Left colon (tissue), 2 donors: Measurements from ENCODE around the gene KCNN4. TPM values are rescaled to one million over a fixed set of nuclear protein-coding genes. Genes with fewer than 3 reads are reported as not detected.

ENCODE experiments used
- ATAC-seq: fragments of 200-7000 bp; cut with Tn5 transposase; one replicate; pipeline ENCODE4 v1.9.1; 2020; ENCODE audit warnings: mild to moderate bottlenecking, moderate library complexity
- DNase-seq, 2 donors: peaks; one replicate each; pipeline ENCODE4 v3.0.0-alpha.2; 2020
- intact Hi-C, 2 donors: fragments of 100-400 bp; cut with DNase I in 1 of 2; cut with micrococcal nuclease in 1 of 2; formaldehyde crosslinking; loops; one replicate each; pipeline versions ENCODE4 v1.11.2 to v1.14.0; 2022; cut with DNase I, micrococcal nuclease
- total RNA-seq, 2 donors: library from RNA; stranded (reverse); fragmentation: NEBNext Ultra II Directional; extraction: Animal tissue kit (Norgen Biotek cat#: 25700); gene quantifications; one replicate each; pipeline ENCODE4 v1.2.1, GENCODE V29; 2021
- donor health status: DM: no; HTN: no; CAD: no.
- donor health status: DM: yes; HTN: yes; CAD: no.

KCNN4 gene
- total RNA-seq, 2 donors from 2014 or later: 21.2 to 45.6 TPM

DNA sequence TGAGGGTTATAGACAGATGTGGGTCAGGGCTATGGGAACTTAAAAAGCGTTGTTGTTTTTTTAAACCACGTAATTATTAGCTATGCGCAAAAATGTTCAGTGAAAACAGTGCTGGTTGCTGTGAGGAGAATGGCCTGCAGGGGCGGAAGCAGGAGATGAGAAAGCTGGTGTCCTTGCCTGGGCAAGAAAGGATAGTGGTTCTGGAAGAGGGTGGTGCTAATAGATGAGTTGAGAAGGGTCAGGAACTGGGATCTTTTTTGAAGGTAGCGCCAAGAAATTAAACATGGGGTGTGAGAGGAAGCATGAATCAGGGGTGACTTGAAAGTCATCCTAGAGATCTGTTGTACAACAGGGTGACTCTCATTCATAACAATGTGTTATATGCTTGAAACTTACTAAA, 21.3 kb downstream of the KCNN4 start:
- intact Hi-C loops: no loop called here
- DNase-seq: no peak
- ATAC-seq: no peak

DNA sequence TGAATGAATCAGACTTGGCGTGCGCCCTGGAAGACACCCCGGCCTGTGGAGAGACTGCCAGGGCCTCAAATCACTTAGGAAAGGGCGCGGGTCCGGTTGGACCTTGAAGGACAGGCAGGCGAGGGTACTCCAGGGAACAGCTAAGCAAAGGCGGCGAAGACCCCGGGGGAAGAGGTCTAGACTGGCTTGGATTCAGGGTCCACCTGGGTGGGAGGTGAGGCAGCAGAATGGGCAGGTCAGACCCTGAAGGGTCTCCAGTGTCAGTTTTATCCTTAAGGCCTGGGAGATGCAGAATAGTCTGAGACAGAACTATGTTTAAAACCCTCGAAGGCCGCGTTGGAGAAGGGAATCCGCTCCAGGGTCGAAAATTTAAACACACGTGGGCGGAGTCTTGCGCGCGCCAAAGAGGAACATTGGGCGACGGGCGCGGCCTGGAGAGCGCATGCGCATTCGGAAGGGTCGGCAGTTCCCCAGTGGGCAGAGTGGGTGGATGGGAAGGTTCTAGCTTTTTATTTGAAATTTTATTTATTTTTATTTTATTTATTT, 25.4 kb downstream of the KCNN4 start:
- ATAC-seq: peak; percentile 63
- intact Hi-C loops: no loop called here

DNA sequence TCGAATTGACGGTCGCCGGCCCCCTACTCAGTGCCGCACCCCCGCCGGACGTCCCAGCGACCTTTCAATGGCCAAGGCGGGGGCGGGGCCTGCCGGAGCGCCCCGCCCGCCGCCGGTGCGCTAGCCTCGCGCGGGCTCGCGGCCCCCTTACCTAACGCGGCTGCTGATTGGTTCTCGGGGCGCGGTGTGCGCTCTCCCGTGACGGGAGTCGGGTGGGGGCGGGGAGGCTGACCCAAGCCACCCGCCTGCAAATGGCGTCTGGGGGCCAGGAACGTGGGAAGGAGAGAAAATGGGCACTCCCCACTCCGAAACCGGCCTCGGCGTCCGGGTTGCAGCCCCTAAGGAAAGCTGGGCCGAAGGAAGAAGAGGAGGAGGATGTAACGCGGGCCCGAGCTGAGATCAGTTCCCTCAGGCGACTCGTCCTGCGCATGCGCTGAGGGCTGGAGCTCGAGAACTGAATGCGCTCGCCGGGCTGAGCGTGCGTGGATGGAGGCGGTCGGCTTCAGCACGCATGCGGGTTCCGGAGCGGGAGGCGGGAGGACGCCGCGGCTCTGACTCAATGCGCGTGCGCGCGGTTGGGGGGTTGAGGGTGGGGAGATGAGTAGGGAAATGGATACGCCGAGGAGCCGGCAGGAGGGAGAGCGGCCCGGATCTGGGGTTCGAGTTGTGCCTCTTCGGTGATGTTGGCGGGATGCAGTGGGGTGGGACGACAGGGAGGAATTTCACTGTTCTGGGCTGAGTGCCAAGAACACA, 26.1 kb downstream of the KCNN4 start, which contains the start of gene SMG9:
TSS of gene SMG9 (minus strand) at position 460 of the 753 bp plus-strand sequence. CDS start 4,221 bp downstream, outside the sequence.
- ATAC-seq: peak; percentile 82
- peak; percentile 97 to 98 for DNase-seq
- intact Hi-C loops: no loop called here

More for the DNA sequence above, 25.4 kb downstream of the KCNN4 start:
- peak; percentile 88 to 92 for DNase-seq

DNA sequence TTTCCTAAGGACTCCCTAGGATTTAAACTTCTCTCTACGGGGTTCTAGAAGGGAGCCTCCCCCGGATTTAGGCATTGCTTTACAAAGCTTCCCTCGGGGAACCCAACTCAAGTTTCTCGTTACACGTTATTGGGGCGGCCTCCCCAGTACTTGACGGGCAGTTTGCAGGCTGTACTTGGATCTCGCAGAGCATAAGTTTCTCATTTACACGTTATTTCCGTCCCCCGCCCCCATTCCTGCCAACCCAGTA, 26.6 kb downstream of the KCNN4 start:
- DNase-seq: no peak
- intact Hi-C loops: no loop called here
- no peak for ATAC-seq

DNA sequence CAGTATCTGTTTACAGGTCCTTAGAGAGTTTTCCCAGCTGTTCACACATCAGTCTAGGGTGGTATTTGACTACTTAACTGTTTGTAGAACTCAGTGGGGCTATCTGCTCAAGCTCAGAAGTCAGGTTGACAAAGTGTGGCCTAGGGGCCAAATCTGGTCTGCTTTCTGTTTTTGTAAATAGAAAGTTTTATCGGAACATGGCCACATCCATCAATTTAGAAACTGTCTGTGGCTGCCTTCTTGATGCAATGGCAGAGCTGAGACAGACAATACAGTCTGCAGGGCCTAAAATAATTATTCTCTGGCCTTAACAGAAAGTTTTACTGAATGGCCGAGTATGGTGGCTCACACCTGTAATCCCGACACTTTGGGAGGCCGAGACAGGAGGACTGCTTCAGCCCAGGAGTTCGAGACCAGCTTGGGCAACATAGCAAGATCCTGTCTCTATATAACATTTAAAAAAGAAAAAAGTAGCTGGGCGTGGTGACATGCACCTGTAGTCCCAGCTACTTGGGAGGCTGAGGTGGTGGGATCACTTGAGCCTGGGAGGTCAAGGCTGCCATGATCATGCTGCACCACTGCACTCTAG, 28.4 kb downstream of the KCNN4 start:
- DNase-seq (no peak), ATAC-seq (no peak)
- intact Hi-C loops: no loop called here

DNA sequence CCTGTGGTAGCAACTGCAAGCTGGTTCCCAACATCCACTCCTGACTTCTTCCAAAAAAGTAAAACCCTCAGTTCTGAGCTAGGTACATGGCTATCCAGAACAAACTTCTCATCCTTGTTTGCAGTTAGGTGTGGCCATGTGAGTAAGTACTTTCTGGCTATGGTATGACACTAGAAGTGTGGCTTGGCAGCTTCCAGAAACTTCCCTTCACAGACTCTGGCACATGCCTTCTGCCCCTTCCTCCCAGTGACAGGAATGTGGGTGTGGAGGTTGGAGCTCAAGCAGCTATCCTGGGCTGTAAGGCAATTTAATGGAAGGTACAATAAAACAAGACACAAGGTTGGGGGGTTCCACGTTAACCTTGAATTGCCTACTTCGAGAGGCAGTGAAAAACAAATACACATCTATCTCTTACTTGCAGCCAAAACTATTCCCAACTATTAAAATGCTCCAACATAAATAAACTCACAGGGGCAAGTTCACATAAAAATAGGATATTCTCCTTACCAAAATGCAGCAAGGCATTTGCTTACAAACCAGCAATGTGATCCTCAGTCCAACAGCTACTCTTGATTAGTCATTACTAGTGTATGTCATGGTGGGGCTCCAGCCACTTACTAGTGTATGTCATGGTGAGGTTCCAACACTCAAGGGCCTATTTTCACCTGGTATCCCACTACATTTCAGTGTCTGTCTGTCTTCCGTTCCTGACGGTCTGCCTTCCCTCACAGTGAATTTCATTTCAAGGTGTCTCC, 29.1 kb downstream of the KCNN4 start:
- DNase-seq (no peak), ATAC-seq (no peak)
- intact Hi-C loops: no loop called here

DNA sequence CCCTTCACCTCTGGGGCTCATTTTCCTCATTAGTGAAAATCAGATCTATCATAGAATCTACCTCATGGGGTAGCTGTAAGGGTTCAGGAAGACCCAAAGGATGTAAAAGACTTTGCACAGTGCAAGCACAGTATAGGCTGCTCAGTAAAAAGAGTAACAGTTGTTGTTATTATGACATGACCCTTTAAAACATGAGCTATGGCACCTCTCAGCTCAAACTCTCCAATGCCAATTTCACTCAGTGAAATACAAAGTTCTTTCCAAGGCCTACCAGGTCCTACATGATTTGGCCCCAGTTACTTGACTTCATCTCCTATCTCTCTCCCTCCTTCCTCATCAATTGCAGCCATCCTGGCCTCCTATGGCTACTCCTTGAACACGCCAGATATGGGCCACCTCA, 30.9 kb downstream of the KCNN4 start:
- intact Hi-C loops: no loop called here
- no peak for ATAC-seq
- DNase-seq: no peak

DNA sequence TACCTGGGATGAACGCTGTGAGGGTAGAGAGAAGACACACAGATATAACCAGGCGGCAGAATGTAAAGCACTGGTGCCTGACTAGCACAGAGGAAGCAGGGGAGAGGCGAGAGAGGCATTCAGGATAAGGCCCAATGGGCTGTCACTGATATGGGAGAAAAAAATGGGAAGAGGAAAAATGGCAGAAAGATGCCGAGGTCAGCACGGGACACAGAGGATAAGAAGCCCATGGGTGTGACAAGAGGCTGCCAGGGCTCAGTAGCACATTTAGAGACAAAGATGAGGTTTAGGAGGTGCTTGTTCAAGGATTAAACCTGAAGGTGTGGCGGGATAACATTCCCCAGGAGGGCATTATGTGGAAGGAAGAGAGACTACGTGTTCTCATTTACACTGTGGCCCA, 31.6 kb downstream of the KCNN4 start:
- intact Hi-C loops: no loop called here
- no peak for ATAC-seq
- no peak for DNase-seq

DNA sequence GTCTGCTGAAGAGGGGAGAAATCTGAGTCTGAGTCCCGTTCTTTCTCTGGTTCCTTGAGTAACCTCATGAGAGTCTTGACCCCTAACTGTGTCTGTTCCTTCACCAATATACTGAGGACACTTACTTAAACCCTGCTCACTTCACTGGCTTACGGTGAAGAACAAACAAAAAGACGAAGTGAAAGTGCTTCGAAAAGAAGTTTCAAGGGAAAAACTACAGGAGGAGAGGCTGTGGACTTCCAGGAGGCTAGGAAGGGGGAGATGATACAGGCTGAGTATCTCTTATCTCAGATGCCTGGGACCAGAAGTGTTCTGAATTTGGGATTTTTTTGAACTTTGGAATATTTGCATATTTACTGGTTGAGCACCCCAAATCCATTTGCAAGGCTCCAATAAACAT, 32.1 kb downstream of the KCNN4 start:
- no peak for ATAC-seq
- intact Hi-C loops: no loop called here
- DNase-seq: no peak

DNA sequence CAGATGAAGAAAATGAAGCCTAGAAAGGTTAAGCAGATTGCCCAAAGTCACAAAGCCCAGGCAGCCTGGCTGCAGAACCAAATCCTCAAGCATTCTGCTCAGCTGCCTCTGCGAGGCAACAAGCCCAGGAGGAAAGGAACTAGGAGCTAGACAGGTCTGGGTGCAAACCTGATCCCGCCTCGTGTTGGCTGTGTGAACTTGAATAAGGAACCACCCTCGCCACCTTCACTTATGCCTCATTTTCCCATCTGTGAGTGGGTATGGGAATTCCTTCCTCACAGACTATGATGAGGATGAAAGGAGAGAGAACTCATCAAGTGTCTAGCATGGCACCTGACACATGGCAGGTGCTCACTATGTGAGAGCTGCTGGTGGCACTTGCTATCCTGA, 32.6 kb downstream of the KCNN4 start:
- ATAC-seq: no peak
- intact Hi-C loops: no loop called here
- no peak for DNase-seq

DNA sequence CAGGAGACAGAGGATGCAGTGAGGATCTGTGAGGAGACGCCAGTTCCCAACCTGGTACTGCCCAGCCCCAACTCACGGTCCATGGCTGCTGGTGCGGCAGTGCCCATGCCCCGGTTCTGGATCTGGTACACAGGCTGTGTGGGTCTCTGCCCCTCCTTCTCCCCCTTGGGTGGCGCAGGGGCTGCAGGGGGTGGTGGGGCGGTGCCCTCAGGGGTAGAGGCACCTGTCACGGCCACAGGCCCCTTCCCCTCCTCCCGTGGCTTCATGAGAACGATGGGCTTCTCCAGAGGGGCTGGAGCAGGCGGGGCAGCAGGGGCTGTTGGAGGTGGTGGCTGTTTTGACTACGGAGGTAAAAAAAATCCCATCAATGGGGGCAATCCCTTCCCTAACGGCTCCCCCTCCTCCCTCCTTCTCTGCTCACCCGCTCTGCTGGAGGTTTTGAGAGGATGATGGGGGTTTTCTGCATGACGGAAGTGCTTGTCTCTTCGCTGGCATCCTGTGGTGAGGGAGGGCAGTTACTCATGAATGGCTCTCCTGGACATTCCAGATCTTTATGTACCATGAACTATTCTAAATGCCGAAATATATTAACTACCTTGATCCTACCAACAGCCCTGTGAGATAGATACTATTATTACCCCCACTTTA, 33.1 kb downstream of the KCNN4 start:
- DNase-seq (no peak), ATAC-seq (no peak)
- intact Hi-C loops: no loop called here

DNA sequence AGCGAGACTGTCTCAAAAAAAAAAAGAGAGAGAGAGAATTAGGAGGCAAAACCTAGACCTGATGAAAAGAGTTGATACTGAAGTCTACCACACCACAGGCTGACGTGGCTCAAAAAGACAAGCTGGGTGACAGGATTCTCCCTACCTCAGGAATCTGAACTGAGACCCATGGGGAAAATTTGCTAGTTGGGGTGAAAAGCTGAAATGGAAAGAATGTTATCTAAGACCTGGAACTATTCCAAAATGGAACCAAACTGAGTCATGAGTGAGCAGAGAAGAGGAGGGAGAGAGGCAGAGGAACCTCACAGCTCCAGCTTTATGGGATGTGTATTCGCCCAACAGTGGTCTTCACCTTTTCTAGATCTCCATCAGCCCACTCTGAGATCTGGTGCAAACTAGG, 37.7 kb downstream of the KCNN4 start:
- ATAC-seq (no peak), DNase-seq (no peak)
- intact Hi-C loops: no loop called here

DNA sequence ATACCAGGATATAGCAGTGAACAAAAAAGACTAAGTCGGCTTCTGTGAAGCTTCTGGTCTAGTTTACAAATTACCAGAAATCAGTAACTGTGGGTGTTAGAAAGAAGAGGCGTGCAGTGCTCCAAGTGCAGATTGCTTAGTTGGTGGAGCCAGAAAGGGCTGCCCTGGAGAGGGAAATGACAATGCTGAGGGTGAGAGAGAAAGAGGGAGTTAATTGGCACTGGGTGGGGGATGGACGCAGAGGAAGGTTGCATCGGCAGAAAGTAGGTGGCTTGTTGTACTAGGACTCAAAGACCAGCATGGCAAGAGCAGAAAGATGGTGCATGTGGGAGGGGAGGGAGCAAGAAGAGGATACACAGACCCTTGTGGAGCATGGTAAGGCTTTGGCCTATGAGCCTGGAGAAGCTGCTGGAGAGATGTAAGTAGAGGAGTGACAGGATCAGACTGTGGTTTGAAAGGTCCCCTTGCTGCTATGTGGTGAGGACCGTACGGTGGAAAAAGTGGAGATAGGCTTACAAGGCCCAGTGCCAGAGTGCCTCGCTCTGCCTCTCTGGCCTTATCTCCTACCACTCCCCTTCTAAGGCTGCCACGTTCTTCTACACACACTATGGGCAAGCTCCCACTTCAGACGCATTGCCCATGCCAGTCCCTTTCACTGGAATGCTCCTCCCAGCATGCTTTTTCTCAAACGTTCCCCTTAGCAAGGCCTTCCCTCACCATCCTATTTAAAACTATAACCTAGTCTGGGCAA, 39.5 kb downstream of the KCNN4 start:
- ATAC-seq: no peak

DNA sequence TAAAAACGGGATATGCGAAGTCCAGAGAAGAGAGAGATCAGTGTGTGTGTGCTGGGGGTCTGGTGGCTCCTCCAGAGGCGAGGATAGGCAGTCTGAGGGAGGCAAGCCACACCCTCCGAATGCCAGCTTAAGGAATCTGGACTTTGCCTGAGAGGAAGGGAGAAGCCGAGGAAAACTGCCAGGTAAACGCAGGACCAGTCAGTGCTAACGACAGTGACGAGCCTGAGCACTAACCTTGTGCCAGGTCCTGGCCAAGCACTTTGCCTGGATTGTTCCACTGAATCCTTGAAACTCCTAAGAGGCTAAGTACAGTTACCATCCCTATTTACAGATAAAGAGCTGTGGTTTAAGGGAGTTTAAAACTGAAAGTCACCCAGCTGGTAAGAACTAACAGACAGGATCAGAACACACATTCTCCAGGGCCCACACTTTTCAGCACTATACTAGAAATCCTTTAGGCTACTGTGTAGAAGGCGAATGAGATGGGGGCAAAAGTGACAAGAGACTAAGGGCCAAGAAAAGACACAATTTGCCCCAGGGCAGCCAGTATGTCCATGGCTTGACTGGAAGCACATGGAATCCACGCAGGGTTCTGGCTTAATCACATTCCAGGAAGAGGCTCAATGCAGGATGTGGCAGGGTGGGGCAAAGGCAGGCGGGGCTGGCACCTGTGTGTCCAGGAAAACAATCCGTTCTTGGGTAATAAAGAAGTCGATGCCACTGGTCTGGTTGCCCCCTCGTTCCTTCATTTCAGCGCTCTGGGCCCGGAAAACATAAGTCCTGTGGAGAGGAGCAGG, 41.1 kb downstream of the KCNN4 start:
- peak; percentile 86 for ATAC-seq
- intact Hi-C loops: no loop called here
- DNase-seq: peak; percentile 80 to 88

More for the DNA sequence above, 39.5 kb downstream of the KCNN4 start:
- DNase-seq: no peak
- intact Hi-C loops: no loop called here

DNA sequence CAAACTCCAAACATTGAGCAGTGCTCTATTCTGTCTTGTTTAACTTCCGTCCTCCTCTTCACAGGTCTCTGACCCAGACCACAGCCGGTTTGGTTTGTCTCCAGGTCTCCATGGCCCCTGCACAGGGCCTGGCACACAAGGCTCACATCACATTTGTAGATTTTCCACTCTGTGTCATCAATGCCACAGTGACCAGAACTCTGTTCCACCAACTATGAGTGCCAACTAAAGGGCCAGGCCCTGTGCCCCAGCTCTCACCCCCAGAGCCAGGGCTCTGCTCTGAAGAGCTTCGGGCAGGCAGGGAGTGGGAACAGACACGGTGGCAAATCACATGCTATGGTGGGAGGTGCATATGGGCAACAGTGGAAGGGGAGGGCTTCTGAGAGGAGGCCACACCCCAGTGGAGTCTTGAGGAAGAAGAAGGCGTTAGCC, 42.0 kb downstream of the KCNN4 start:
- DNase-seq (peak; percentile 63 to 82), ATAC-seq (peak; percentile 75)
- intact Hi-C loops: no loop called here

DNA sequence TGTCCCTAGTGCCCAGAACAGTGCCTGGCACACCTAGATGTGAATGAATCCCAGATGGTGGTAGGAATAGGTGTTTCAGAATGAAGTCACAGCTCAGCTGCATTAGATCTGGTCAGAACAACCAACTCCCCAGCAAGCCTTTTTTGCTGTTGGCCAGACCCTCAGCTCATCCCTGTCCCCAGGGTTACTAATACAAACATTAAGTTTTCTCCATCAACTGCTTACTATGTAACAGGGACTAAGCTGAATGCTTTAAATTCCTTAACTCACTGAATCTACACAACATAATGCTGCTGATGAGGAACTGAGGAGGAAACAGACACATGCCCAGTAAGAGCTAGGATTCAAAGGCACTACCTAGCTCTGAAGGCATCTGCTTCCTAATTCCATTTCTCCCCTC, 44.8 kb downstream of the KCNN4 start:
- DNase-seq (no peak), ATAC-seq (no peak)
- intact Hi-C loops: no loop called here

DNA sequence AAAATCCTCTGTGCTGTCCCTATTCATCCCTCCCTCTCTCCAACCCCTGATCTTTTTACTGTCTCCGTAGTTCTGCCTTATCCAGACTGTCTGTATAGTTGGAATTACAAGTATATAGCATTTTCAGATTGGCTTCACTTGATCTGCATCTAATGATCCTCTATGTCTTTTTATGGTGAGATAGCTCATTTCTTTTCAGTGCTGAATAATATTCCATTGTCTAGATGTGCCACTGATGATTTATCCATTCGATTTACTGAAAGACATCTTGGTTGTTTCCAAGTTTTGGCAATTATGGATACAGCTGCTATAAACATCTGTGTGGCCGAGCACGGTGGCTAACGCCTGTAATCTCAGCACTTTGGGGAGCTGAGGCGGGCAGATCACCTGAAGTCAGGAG, 45.8 kb downstream of the KCNN4 start:
- ATAC-seq (no peak), DNase-seq (no peak)
- intact Hi-C loops: no loop called here

DNA sequence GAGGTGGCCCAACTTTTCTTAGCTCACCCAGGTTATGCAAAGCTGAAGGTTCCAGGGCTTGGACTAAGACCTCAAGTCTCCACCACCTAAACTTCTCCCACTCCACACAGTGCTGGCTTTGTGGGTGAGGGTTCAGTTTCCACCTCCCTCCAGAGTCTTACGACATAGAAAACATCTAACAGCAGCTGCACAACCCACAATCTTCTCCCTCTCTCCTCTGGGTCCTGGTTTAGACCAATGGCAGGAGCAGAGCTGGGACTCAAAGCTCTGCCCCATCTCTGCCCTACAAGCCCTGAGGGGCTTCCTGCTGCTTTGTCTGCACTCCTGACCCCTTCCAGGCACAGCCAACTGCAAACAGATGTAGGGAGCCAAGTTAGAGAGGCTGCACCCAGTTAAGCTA, 48.9 kb downstream of the KCNN4 start:
- ATAC-seq (no peak), DNase-seq (no peak)
- intact Hi-C loops: no loop called here
